ENCODE data around the gene PLXNB1. TPM values are rescaled to one million over a fixed set of nuclear protein-coding genes. Genes with fewer than 3 reads are reported as not detected.

Gene PLXNB1
- total RNA-seq, result 49.2 and 84.9 TPM in 2 replicates

GRCh38 chr3:48429960-48430707 is at the start of gene PLXNB1:
TSS of gene PLXNB1 (minus strand) at chr3:48430086. CDS start at chr3:48424611, 5,475 bp downstream.

GRCh38 chr3:48446425-48447193 is 16.7 kb upstream of the PLXNB1 start, which contains the start of gene ATRIP:
TSS of gene ATRIP (plus strand) at chr3:48446737. CDS start at chr3:48446846, 109 bp downstream.

GRCh38 chr3:48439820-48440589 is 10.1 kb upstream of the PLXNB1 start, which contains the start of the genes CCDC51 and TMA7:
TSS of gene CCDC51 (minus strand) at chr3:48440119. CDS start at chr3:48435128, 4,991 bp downstream.
TSS of gene TMA7 (plus strand) at chr3:48440257. CDS start at chr3:48440297, 40 bp downstream.

GRCh38 chr3:48371651-48372376 is 58.1 kb downstream of the PLXNB1 start, which contains the start of gene FBXW12:
TSS of gene FBXW12 (plus strand) at chr3:48372219. CDS start at chr3:48372768, 549 bp downstream.

Other genes with a start within 250 kb of the PLXNB1 start
- 3.4 and 25.5 TPM in 2 replicates for gene CDC25A, start 241.7 kb downstream of the PLXNB1 start, total RNA-seq
- gene CAMP, start 206.6 kb downstream of the PLXNB1 start, total RNA-seq, result 0.62 TPM in 1 of 2 replicates, not detected in the other
- gene ZNF589, start 189.0 kb downstream of the PLXNB1 start, total RNA-seq, result 4.1 and 6.5 TPM in 2 replicates
- 21.6 and 23.0 TPM in 2 replicates for gene NME6, start 128.7 kb downstream of the PLXNB1 start, total RNA-seq
- gene SPINK8, start 96.4 kb downstream of the PLXNB1 start, total RNA-seq, result not detected in 2 replicates
- not detected in 2 replicates for gene FBXW12, start 57.9 kb downstream of the PLXNB1 start, total RNA-seq
- gene CCDC51, start 10.0 kb upstream of the PLXNB1 start, total RNA-seq, result 30.1 and 39.5 TPM in 2 replicates
- 383 and 572 TPM in 2 replicates for gene TMA7, start 10.2 kb upstream of the PLXNB1 start, total RNA-seq
- 5.0 and 10.8 TPM in 2 replicates for gene ATRIP, start 16.7 kb upstream of the PLXNB1 start, total RNA-seq
- gene SHISA5, start 74.1 kb upstream of the PLXNB1 start, total RNA-seq, result 173 and 174 TPM in 2 replicates
- 10.7 and 12.0 TPM in 2 replicates for gene PFKFB4, start 126.7 kb upstream of the PLXNB1 start, total RNA-seq
- 6.1 and 6.7 TPM in 2 replicates for gene UCN2, start 133.7 kb upstream of the PLXNB1 start, total RNA-seq
- 121 and 323 TPM in 2 replicates for gene COL7A1, start 165.2 kb upstream of the PLXNB1 start, total RNA-seq
- gene UQCRC1, start 179.6 kb upstream of the PLXNB1 start, total RNA-seq, result 599 and 603 TPM in 2 replicates
- gene TMEM89, start 191.7 kb upstream of the PLXNB1 start, total RNA-seq, result not detected in 2 replicates
- 52.5 and 53.9 TPM in 2 replicates for gene SLC26A6, start 205.4 kb upstream of the PLXNB1 start, total RNA-seq
- 1.0 and 1.1 TPM in 2 replicates for gene CELSR3, start 232.8 kb upstream of the PLXNB1 start, total RNA-seq